Bronchial epithelial cell (primary cell): ENCODE data around the gene PHF13. TPM values are rescaled to one million over a fixed set of nuclear protein-coding genes. Genes with fewer than 3 reads are reported as not detected.

Experiments used
- DNase-seq: peaks from one replicate; pipeline ENCODE4 v3.0.0-alpha.2; 2010; ENCODE audit warnings: low read depth
- FAIRE-seq: peaks from 2 replicates; lab custom pipeline; 2011; peaks lifted over from hg19 to GRCh38; lab: Jason Lieb, UNC
- H3K27me3 ChIP-seq: 2 replicates; pipeline ENCODE4 v1.5.1; 2011; ENCODE audit warnings: low read length; ENCODE audit not compliant: control insufficient read depth, insufficient read depth
- H3K36me3 ChIP-seq: 2 replicates; pipeline ENCODE4 v1.5.1; 2011; ENCODE audit warnings: low read length; ENCODE audit not compliant: control insufficient read depth, insufficient read depth
- H3K4me3 ChIP-seq: 2 replicates; pipeline ENCODE4 v1.5.1; 2011; ENCODE audit warnings: mild to moderate bottlenecking, low read depth, low read length, control low read depth
- total RNA-seq: library from RNA; depleted of rRNA; stranded (reverse); fragments of >200 nt; gene quantifications from 2 replicates; pipeline ENCODE4 v1.2.1, GENCODE V29; 2014
- TF ChIP-seq, protein P1 (sequence below): IDR thresholded peaks from 2 replicates; pipeline ENCODE4 v1.5.1; 2011; ENCODE audit warnings: mild to moderate bottlenecking, moderate library complexity, low read length, control low read depth, inconsistent platforms; ENCODE audit not compliant: insufficient read depth, severe bottlenecking

The PHF13 gene
- total RNA-seq, 1 donor from 2014 or later: 6.1 TPM

DNA sequence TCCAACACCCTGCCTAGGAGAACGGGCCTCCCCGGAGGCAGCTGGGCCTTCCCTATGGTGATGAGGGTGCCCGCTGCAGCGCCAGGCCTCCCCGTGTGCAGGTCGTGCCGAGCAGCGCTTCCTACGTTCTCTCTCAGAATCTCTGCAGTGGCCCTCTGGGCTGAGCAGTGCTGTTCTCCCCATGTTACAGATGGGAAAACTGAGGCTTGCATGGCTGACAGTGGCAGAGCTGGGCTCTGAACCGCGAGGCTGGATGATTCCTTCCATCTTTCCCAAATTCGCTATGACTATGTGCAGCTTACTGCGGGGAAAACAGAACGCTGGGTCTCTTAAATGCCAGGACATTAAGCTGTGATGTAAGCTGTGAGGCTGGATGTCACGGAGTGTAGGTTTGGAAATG lies 19.7 kb upstream of the PHF13 start:
- no peak for FAIRE-seq
- H3K36me3 ChIP-seq: peaks cover 57% of the 10 kb centered on the region
- H3K4me3 ChIP-seq: no peak overlapping the region
- no peak for DNase-seq
- TF ChIP-seq, protein P1, sequence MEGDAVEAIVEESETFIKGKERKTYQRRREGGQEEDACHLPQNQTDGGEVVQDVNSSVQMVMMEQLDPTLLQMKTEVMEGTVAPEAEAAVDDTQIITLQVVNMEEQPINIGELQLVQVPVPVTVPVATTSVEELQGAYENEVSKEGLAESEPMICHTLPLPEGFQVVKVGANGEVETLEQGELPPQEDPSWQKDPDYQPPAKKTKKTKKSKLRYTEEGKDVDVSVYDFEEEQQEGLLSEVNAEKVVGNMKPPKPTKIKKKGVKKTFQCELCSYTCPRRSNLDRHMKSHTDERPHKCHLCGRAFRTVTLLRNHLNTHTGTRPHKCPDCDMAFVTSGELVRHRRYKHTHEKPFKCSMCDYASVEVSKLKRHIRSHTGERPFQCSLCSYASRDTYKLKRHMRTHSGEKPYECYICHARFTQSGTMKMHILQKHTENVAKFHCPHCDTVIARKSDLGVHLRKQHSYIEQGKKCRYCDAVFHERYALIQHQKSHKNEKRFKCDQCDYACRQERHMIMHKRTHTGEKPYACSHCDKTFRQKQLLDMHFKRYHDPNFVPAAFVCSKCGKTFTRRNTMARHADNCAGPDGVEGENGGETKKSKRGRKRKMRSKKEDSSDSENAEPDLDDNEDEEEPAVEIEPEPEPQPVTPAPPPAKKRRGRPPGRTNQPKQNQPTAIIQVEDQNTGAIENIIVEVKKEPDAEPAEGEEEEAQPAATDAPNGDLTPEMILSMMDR: no peak
- no peaks in the 10 kb centered on the region for H3K27me3 ChIP-seq

DNA sequence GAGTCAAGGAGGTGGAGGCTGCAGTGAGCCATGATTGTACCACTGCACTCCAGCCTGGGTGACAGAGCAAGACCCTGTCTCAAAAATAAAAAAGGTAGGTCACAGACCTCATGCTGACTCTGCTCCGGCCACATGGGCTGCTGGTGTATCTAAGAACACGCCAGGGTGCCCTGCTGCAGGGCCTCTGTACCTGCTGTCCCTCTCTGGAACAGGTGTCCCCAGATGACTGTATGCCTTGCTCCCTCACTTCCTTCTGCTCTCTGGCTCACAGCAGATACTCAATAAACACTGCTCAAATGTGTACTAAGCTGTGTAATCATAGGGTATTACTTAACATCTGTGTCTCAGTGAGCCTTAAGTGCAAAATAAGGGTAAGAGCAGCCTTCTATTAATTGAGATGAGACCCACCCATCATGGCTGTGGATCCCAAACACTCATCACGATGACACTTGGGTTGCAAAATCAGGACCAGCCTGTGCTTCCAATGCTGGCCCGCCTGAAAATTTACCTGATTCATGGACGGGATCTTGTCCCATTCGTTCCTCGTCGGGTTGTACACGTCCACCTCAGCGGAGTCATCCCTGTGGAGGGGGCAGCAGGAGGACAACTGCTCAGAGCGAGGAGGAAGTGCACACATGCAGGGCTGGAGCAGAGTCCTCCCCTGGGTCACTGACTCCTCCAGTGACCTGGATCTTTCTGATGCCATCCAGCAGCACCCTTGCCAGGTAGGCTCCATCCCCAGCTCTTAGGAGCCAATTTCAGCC lies 18.4 kb upstream of the PHF13 start:
- Histone ChIP-seq H3K4me3 (no peak overlapping the region), H3K36me3 (peaks cover 57% of the 10 kb centered on the region), H3K27me3 (no peaks in the 10 kb centered on the region)
- DNase-seq (no peak), FAIRE-seq (peak; percentile 28)
- TF ChIP-seq, protein P1: no peak

DNA sequence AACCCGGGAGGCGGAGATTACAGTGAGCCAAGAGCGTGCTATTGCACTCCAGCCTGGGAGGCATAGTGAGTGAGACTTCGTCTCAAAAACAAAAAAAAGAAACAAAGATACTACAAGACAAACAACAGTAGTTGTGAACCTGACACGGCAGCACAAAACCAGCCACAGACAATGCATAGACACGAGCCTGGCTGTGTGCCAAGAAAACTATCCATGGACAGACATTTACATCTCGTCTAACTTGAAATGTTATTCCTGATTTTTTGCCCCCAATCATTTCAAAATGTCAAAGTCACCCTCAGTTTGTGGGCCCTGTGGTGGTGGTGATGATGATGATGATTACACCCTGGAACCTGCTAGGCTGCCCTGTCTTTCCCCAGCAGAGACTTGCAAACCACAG lies 17.2 kb upstream of the PHF13 start:
- Histone ChIP-seq H3K4me3 (no peak overlapping the region), H3K27me3 (no peaks in the 10 kb centered on the region), H3K36me3 (peaks cover 57% of the 10 kb centered on the region)
- no peak for FAIRE-seq
- DNase-seq: no peak
- TF ChIP-seq, protein P1: no peak

DNA sequence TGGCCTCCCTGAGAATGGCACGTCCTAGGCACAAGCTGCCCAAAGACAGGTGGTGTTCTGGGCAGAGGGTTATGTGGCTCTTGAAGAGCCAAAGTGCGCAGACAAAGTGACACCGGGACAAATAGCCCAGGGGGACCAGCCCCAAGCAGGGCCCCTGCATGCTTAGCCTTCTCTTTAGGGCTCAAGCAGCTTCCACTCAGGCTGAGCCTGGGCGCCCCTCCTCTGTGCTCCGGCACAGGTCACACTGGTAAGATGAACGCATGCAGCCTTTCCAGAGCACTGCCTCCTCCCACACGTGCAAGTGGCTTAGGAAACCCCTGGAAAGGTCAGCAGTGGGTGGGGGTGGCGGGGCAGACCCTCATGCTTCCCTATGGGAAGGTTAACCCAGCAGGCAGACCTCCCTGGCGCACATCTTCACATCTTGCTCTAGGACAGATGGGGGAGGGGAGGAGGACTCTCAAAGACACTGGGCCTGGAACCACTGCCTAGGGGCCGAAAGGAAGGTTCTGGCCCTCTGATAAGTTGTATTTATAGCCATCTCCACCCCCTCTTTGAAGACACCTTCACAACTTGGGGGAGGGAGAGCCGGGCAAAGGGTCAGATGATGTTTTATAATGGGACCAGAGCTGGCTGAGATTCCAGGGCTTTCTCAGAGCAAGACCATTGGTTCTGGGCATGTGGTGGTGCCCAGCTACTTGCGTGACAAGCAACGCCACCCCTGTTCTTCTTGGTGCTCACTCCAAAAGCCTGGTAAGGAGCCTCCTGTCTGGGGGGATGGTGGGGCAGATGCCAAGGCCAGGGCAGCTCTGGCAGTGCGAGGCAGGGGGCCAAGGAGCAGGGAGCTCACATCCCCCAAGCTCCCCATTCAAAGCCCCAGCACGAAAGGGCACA lies 16.4 kb upstream of the PHF13 start:
- FAIRE-seq (no peak), DNase-seq (no peak)
- TF ChIP-seq, protein P1: no peak
- peaks cover 54% of the 10 kb centered on the region for H3K36me3 ChIP-seq
- no peaks in the 10 kb centered on the region for H3K27me3 ChIP-seq
- H3K4me3 ChIP-seq: no peak overlapping the region

DNA sequence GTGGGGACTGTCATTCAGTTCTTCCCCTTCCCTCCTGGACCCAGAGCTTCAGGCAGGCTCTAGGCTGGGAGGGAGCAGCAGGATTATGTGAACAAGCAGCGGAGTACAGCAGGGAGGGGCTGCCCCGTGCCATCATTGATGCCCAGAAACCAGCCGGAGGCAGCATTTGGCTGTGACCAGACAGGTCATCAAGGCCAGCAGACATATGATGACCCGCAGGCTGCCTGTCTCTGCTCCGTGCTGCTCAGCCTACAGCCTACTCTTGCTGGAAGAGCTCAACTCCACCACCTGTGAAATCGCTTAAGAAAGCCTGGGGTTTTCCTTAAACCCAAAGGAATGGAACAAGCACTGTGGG lies 15.8 kb upstream of the PHF13 start:
- H3K36me3 ChIP-seq: peaks cover 52% of the 10 kb centered on the region
- no peaks in the 10 kb centered on the region for H3K27me3 ChIP-seq
- no peak overlapping the region for H3K4me3 ChIP-seq
- TF ChIP-seq, protein P1: no peak
- DNase-seq: no peak
- no peak for FAIRE-seq
